Measurements from ENCODE around the gene SIRT1.
"Not testable (repeated sequence)": the region's sequence is repeated elsewhere in the genome, so short reads cannot be mapped to it uniquely, and the experiment has no call there.

Gene SIRT1

DNA sequence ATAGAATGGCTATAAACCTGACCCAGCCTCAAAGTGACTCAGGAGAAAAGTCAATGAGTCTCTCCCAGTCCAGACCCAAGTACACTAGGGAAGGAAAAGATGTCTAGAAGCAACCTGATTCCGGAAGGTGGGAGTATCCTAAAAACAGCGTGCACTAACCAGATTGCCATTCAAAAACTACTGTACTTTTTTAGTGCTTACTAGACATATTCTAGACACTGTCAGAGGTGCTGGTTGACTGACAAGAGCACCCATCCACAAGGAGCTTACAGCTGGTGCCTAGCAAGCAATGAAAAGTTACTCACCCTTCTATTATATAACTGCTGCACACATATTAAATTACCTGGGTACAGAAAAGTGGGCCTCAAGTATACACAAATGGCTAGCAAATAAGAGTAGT, 81.0 kb downstream of the SIRT1 start:
- DNase-seq (ENCODE audit: low spot score): no peak

GRCh38 chr10:67966035-67966434, 81.6 kb downstream of the SIRT1 start:
- DNase-seq (ENCODE audit: low spot score): not testable (repeated sequence)
